Ovary (tissue), 9 donors: ENCODE data around the gene PIGN. TPM values are rescaled to one million over a fixed set of nuclear protein-coding genes. Genes with fewer than 3 reads are reported as not detected.

Experiments
- DNase-seq, 5 donors: peaks; one replicate each; pipeline ENCODE4 v3.0.0-alpha.2; 2019 to 2020
- H3K27ac ChIP-seq, 2 donors: fragments of 200-600 bp; one replicate each; pipeline versions ENCODE4 v1.5.1 to v1.8.0; 2019 to 2022
- H3K27me3 ChIP-seq: fragments of 200-600 bp; one replicate; pipeline ENCODE4 v1.8.0; 2022
- H3K36me3 ChIP-seq: fragments of 200-600 bp; sonication (generic); one replicate; pipeline ENCODE4 v1.5.1; 2019
- H3K4me1 ChIP-seq: one replicate; pipeline ENCODE4 v1.8.1; 2013; ENCODE audit warnings: mild to moderate bottlenecking, moderate library complexity; ENCODE audit not compliant: insufficient read depth
- H3K4me3 ChIP-seq: fragments of 200-600 bp; sonication (generic); one replicate; pipeline ENCODE4 v1.5.1; 2017
- H3K9me3 ChIP-seq, 2 donors: fragments of 200-600 bp in 1 of 2; sonication (generic) in 1 of 2; one replicate each; pipeline versions ENCODE4 v1.5.1 to v1.8.1; 2013 to 2019; ENCODE audit warnings: mild to moderate bottlenecking in 1 of 2, moderate library complexity in 1 of 2
- EP300 ChIP-seq: sonication (generic); formaldehyde crosslinking; IDR thresholded peaks from one replicate; pipeline ENCODE4 v1.6.1; 2017; ENCODE audit warnings: antibody characterized with exemption
- POLR2A ChIP-seq: fragments of 450-650 bp; IDR thresholded peaks from one replicate; pipeline ENCODE4 v1.6.1; 2017; ENCODE audit warnings: antibody characterized with exemption, mild to moderate bottlenecking, moderate library complexity
- WGBS, 3 donors: extraction: QIAGEN DNeasy Blood & Tissue Kit in 1 of 3; methylation state at CpG; one replicate each; pipeline versions ENCODE4 v1.1.5 to v1.1.7; 2013 to 2017; 5-methylcytosine and 5-hydroxymethylcytosine counted together
- intact Hi-C, 4 donors: fragments of 100-400 bp; cut with DNase I; formaldehyde crosslinking; loops; one replicate each; pipeline versions ENCODE4 v1.11.0 to v1.15.1; 2022 to 2023
- polyA plus RNA-seq, 2 donors: library from polyadenylated mRNA; stranded (reverse); fragments of 200-250 nt in 1 of 2; fragments of 350-450 nt in 1 of 2; fragmentation: Illumina TruSeq in 1 of 2; extraction: RNeasy Lipid Tissue Mini Kit (QIAGEN cat#74804) in 1 of 2; gene quantifications; one replicate each; pipeline ENCODE4 v1.2.3, GENCODE V29; 2013 to 2014
- total RNA-seq, 7 donors: library from RNA; depleted of rRNA in 2 of 7; stranded (reverse); fragments of >200 nt in 2 of 7; fragmentation: NEBNext Ultra II Directional in 3 of 7; extraction: Animal tissue kit (Norgen Biotek cat#: 25700) in 3 of 7; gene quantifications; one replicate each; pipeline versions ENCODE4 v1.1.0 to v1.2.4, GENCODE V29; 2016 to 2023
- TF ChIP-seq, protein P1 (sequence below), 3 donors: fragments of 450-650 bp in 2 of 3; fragments of 200-600 bp in 1 of 3; IDR thresholded peaks; one replicate each; pipeline versions ENCODE4 v1.5.1 to v1.8.0; 2016 to 2022; ENCODE audit warnings: antibody characterized with exemption in 3 of 3, mild to moderate bottlenecking in 1 of 3
- donor health status: DM: no; HTN: no; CAD: no; lungs with moderate emphysema.
- donor health status: DM: no; HTN: no; CAD: no.
- donor health status: Bipolar disorder and iron deficiency.
- donor health status: DM: yes; HTN: yes; CAD: no.
- donor health status: DM: no; HTN: no; CAD: no.
- donor health status: DM: yes; HTN: yes; CAD: no.

Gene PIGN
- total and polyA plus RNA-seq, 9 donors: 8.0 to 29.1 (median 25.6) TPM

DNA sequence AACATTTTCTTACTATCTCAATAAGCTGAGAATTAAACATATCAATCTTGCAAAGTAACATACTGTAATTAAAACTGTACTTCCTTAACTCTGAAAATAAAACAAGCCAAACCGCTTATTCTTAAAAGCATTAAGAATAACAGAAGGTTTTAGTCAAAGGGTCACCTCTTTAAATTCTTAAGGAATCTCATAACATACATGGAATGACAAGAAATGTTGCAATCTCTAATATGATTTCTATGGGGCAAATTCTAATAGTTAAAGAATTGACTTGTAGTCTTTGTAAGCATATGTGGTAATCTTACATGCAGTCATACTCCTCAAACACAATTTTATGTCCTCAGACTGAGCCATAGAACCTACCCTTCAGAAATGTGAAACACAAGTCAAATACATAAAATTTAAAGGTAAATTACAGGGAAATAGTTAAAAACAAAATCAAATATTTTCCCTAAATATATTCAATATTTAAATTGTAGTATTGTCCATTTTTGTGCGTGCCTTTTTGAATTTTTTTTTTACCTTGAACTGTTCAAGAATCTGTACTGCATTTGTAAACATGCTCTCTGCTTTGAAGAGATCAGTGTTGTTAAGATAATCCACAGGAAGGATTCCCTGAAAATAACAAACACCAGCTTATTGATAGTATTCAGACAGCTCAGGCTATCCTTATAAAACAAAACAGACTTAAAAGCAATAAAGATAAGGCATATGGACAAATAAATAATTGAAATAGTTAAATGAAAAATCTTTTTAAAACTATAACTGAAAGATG is 48.2 kb downstream of the PIGN start:
- H3K27me3 ChIP-seq: no peaks in the 10 kb centered on the region
- H3K36me3 ChIP-seq: no peaks in the 10 kb centered on the region
- intact Hi-C loops: loop anchor here in 1 of 4 donors (10.0 kb wide), 1 partner anchor 504 kb away; no protein-coding TSS in a partner anchor
- H3K4me1 ChIP-seq: no peaks in the 10 kb centered on the region
- no peak for TF ChIP-seq POLR2A
- 33 to 41% (median 34%) methylated on average over 2 of the region's 2 CpGs for WGBS, 3 donors
- no peak for DNase-seq
- no peak overlapping the region for H3K4me3 ChIP-seq
- H3K27ac ChIP-seq: no peak overlapping the region
- H3K9me3 ChIP-seq: no peaks in the 10 kb centered on the region

DNA sequence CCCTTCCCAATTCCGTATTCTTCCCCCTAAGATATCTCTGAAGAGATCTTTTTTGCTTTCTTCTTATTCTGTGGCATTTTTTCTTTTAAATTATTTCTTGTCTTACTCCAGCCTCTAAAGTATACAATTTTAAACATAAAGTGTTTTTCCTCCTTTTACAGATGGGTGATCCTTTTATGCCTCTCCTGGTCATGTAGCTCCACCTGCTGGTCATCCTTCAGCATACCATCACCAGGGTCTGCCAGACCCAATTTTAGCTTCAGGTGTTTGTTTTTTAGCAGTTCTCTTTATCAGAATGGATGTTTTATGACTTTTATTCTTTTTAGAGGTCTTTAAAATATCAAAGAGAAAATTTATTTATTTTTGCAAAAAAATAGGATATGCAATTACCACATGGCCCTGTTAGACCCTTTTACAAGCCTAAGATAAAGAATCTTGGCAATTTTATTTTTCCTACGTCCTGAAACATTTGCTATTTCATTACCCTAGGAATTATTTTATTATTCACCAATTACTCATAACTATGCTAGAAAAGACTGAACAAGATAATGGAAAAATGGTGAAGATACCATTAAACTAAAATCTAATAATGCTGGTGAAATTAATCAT is 55.5 kb downstream of the PIGN start:
- no peak overlapping the region for H3K4me3 ChIP-seq
- no peak for TF ChIP-seq EP300
- TF ChIP-seq, protein P1, sequence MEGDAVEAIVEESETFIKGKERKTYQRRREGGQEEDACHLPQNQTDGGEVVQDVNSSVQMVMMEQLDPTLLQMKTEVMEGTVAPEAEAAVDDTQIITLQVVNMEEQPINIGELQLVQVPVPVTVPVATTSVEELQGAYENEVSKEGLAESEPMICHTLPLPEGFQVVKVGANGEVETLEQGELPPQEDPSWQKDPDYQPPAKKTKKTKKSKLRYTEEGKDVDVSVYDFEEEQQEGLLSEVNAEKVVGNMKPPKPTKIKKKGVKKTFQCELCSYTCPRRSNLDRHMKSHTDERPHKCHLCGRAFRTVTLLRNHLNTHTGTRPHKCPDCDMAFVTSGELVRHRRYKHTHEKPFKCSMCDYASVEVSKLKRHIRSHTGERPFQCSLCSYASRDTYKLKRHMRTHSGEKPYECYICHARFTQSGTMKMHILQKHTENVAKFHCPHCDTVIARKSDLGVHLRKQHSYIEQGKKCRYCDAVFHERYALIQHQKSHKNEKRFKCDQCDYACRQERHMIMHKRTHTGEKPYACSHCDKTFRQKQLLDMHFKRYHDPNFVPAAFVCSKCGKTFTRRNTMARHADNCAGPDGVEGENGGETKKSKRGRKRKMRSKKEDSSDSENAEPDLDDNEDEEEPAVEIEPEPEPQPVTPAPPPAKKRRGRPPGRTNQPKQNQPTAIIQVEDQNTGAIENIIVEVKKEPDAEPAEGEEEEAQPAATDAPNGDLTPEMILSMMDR (IDR thresholded peaks at IDR 0.05): peak; percentile 55 to 88 (median 83)
- H3K36me3 ChIP-seq: no peaks in the 10 kb centered on the region
- WGBS, 3 donors: 78 to 84% (median 79%) methylated on average over 2 of the region's 2 CpGs
- H3K9me3 ChIP-seq: no peaks in the 10 kb centered on the region
- intact Hi-C loops: loop anchor here in 2 of 4 donors (5.0 to 10.0 kb wide), 3 partner anchors 494 to 549 kb away; no protein-coding TSS in a partner anchor
- H3K27ac ChIP-seq: no peak overlapping the region
- peak; percentile 35 to 64 (median 42) for DNase-seq
- no peaks in the 10 kb centered on the region for H3K4me1 ChIP-seq
- H3K27me3 ChIP-seq: no peaks in the 10 kb centered on the region

DNA sequence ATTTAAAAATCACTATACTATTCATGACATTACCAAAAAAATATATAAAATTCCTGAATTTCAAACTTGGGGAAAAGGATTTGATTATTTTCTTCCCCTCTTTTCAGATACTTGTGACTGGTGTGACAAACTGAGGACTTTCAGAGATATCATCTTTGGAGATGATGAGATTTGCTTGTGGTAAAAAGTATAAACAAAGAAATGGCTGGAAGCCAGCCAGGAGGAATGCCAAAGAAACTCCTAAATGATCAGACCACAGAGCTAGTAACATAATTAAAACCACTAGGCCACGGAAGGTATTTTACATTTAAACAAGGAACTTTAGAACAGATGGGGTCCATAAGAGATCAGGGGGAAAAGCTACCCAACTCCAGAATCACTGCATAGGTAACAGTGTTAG is 58.7 kb downstream of the PIGN start:
- H3K36me3 ChIP-seq: no peaks in the 10 kb centered on the region
- H3K9me3 ChIP-seq: no peaks in the 10 kb centered on the region
- no peaks in the 10 kb centered on the region for H3K4me1 ChIP-seq
- DNase-seq: no peak
- 68 to 72% (median 70%) methylated on average over 1 of the region's 1 CpG for WGBS, 3 donors
- intact Hi-C loops: no loop called here
- TF ChIP-seq POLR2A (no peak), EP300 (no peak)
- TF ChIP-seq, protein P1 (IDR thresholded peaks at IDR 0.05): no peak
- no peak overlapping the region for H3K4me3 ChIP-seq
- no peak overlapping the region for H3K27ac ChIP-seq
- H3K27me3 ChIP-seq: no peaks in the 10 kb centered on the region

- H3K27ac ChIP-seq: no peak overlapping the region
- intact Hi-C loops: no loop called here
- no peak overlapping the region for H3K4me3 ChIP-seq
- H3K4me1 ChIP-seq: no peaks in the 10 kb centered on the region
- TF ChIP-seq POLR2A (no peak), EP300 (no peak)
- TF ChIP-seq, protein P1 (IDR thresholded peaks at IDR 0.05): no peak
- H3K9me3 ChIP-seq: no peaks in the 10 kb centered on the region
- no peak for DNase-seq
- no peaks in the 10 kb centered on the region for H3K27me3 ChIP-seq
- H3K36me3 ChIP-seq: no peaks in the 10 kb centered on the region
- WGBS, 3 donors: 90 to 93% (median 92%) methylated on average over 2 of the region's 2 CpGs
Observed at GRCh38 chr18:62126737-62127136, 60.1 kb downstream of the PIGN start.

GRCh38 chr18:62125702-62126101 is 61.2 kb downstream of the PIGN start:
- no peak for TF ChIP-seq POLR2A
- TF ChIP-seq, protein P1 (IDR thresholded peaks at IDR 0.05): no peak
- TF ChIP-seq EP300: no peak
- Histone ChIP-seq H3K4me3 (no peak overlapping the region), H3K27me3 (no peaks in the 10 kb centered on the region), H3K36me3 (no peaks in the 10 kb centered on the region), H3K4me1 (no peaks in the 10 kb centered on the region), H3K27ac (no peak overlapping the region), H3K9me3 (no peaks in the 10 kb centered on the region)
- WGBS, 3 donors: 94 to 97% (median 97%) methylated on average over 2 of the region's 2 CpGs
- intact Hi-C loops: no loop called here
- no peak for DNase-seq
